GM18526 (cell line): ENCODE data around the gene DLX5.

ENCODE experiments used
- POLR2A ChIP-seq: IDR thresholded peaks from 3 replicates; pipeline ENCODE4 v1.6.1; 2011; ENCODE audit not compliant: insufficient read length; ENCODE audit errors: extremely low read depth

The DLX5 gene

GRCh38 chr7:97020601-97020995, 4.0 kb downstream of the DLX5 start:
- no peak for TF ChIP-seq POLR2A

GRCh38 chr7:97019710-97020225, 4.9 kb downstream of the DLX5 start:
- no peak for TF ChIP-seq POLR2A

GRCh38 chr7:97018791-97019531, 5.7 kb downstream of the DLX5 start:
- no peak for TF ChIP-seq POLR2A

- TF ChIP-seq POLR2A: no peak
Observed at GRCh38 chr7:97018126-97018601, 6.5 kb downstream of the DLX5 start.

- TF ChIP-seq POLR2A: no peak
Observed at GRCh38 chr7:97017192-97018125, 7.2 kb downstream of the DLX5 start.

GRCh38 chr7:97016381-97017191, 8.0 kb downstream of the DLX5 start:
- TF ChIP-seq POLR2A: no peak

- TF ChIP-seq POLR2A: no peak
Observed at GRCh38 chr7:97015756-97016380, 8.8 kb downstream of the DLX5 start.

- TF ChIP-seq POLR2A: no peak
Observed at GRCh38 chr7:97015279-97015678, 9.4 kb downstream of the DLX5 start.

- TF ChIP-seq POLR2A: no peak
Observed at GRCh38 chr7:97014145-97014750, 10.4 kb downstream of the DLX5 start.

- TF ChIP-seq POLR2A: no peak
Observed at GRCh38 chr7:97013845-97014134, 10.8 kb downstream of the DLX5 start.

- TF ChIP-seq POLR2A: no peak
Observed at GRCh38 chr7:97013134-97013844, 11.3 kb downstream of the DLX5 start.

GRCh38 chr7:97012365-97013133, 12.1 kb downstream of the DLX5 start:
- no peak for TF ChIP-seq POLR2A
